ENCODE data around the gene CCDC70. TPM values are rescaled to one million over a fixed set of nuclear protein-coding genes. Genes with fewer than 3 reads are reported as not detected.

CCDC70 gene
- total and polyA plus RNA-seq, 5 donors from 2014 or later = not detected

DNA sequence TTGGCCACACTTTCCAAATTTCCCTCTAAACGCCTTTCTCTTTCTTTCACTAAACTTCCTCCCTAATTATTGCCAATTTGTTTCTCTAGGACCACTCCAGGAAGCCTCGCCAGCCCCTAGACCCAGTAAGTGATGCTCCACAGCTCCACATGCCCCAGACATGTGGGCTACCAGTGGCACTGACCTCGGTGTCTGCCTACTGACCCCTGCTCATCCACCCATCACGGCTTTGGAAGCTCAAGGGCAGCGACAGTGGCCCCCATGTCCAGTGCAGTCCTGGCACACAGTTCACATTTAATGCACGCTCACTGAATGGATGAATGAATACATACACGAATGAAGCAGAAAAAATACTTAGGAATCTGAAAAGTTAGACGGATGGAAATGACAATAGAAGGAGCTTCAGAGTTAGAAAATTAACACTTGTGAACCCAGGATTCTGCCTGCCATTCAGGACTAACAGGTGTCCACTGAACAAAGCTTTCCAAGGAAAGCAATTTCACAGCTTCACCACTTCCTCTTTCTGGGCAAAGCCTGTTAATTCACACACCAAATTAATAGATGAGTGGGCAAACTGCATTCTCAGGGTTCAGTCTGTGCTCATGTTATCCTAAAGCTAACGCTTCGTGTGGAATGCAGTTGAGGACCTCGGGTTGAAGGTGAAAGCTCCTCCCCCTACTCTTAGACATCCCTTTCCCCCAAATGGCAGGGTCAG lies 50.9 kb downstream of the CCDC70 start:
- no peaks in the 10 kb centered on the region for H3K36me3 ChIP-seq (ENCODE audit: control insufficient read depth, insufficient read depth, low read length)
- ATAC-seq (ENCODE audit: low read depth in 2 of 2) (no peak), DNase-seq (no peak)
- H3K4me1 ChIP-seq (ENCODE audit: control insufficient read depth, insufficient read depth, low read length, poor library complexity, severe bottlenecking) = no peaks in the 10 kb centered on the region
- H3K27ac ChIP-seq (ENCODE audit: insufficient read depth, low read length, poor library complexity, severe bottlenecking) = no peak overlapping the region
- H3K4me3 ChIP-seq (ENCODE audit: low read depth, low read length) = no peak overlapping the region
- Mint-ChIP-seq H3K9me3 (peaks cover 0 to 2% (median 0%) of the 10 kb centered on the region in 7 donors), H3K27ac (peak overlapping the region in 1 of 3 donors; percentile 76), H3K4me3 (peak overlapping the region in 1 of 4 donors; percentile 34), H3K27me3 (peaks cover 5% of the 10 kb centered on the region), H3K4me1 (peaks cover 8 to 24% (median 11%) of the 10 kb centered on the region in 4 donors), H3K36me3 (peaks cover 3% of the 10 kb centered on the region)
- no peaks in the 10 kb centered on the region for H3K9me3 ChIP-seq (ENCODE audit: control insufficient read depth in 2 of 2, low read length in 2 of 2)
- no peaks in the 10 kb centered on the region for H3K27me3 ChIP-seq (ENCODE audit: control insufficient read depth, insufficient read depth, low read length)

DNA sequence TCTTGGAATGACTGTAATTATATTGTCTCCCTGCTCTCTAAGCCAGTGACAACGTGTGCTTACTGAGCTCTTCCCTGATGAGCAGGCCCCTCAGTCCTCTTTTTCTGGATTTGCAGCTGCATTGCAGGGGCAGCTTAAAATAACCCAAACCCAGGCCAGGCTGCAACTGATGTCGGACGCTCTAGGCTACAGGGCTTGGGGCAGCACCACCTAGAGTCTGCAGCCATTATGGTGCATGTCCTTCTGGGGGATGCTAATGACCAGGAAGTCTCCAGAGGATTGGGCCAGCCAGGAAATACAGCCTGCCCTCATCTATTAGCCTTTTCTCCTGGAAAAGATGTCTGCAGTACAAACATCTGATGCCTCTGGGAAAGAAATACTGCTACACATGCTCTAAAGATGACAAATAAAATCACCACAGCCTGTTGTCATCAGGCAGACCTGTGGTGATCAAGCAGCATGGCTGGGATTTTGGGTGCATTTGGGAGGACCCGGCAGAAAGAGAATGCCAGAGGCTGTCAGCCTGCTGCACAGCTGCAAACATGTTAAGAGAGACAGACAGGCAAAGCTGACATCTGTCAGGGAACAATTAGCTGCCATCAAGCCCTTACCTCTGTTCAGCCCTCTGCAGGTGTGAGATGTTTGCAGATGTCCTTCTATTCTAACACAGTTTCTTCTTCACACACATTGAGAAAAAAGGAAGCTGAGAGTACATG lies 51.8 kb downstream of the CCDC70 start:
- Mint-ChIP-seq H3K36me3 (peaks cover 3% of the 10 kb centered on the region), H3K27me3 (peaks cover 5% of the 10 kb centered on the region), H3K4me1 (peaks cover 8 to 24% (median 11%) of the 10 kb centered on the region in 4 donors), H3K4me3 (no peak overlapping the region), H3K27ac (no peak overlapping the region), H3K9me3 (peaks cover 0 to 2% (median 0%) of the 10 kb centered on the region in 7 donors)
- no peak for DNase-seq
- Histone ChIP-seq H3K4me1 (ENCODE audit: control insufficient read depth, insufficient read depth, low read length, poor library complexity, severe bottlenecking) (no peaks in the 10 kb centered on the region), H3K27ac (ENCODE audit: insufficient read depth, low read length, poor library complexity, severe bottlenecking) (no peak overlapping the region), H3K27me3 (ENCODE audit: control insufficient read depth, insufficient read depth, low read length) (no peaks in the 10 kb centered on the region), H3K4me3 (ENCODE audit: low read depth, low read length) (no peak overlapping the region), H3K36me3 (ENCODE audit: control insufficient read depth, insufficient read depth, low read length) (no peaks in the 10 kb centered on the region), H3K9me3 (ENCODE audit: control insufficient read depth in 2 of 2, low read length in 2 of 2) (no peaks in the 10 kb centered on the region)
- no peak for ATAC-seq (ENCODE audit: low read depth in 2 of 2)

- Mint-ChIP-seq H3K4me1 (peaks cover 6 to 19% (median 8%) of the 10 kb centered on the region in 4 donors), H3K9me3 (peaks cover 0 to 2% (median 0%) of the 10 kb centered on the region in 7 donors), H3K27me3 (peaks cover 3% of the 10 kb centered on the region), H3K36me3 (peaks cover 3% of the 10 kb centered on the region), H3K27ac (no peak overlapping the region), H3K4me3 (no peak overlapping the region)
- H3K27me3 ChIP-seq (ENCODE audit: control insufficient read depth, insufficient read depth, low read length) = no peaks in the 10 kb centered on the region
- ATAC-seq (ENCODE audit: low read depth in 2 of 2) (no peak), DNase-seq (no peak)
- H3K36me3 ChIP-seq (ENCODE audit: control insufficient read depth, insufficient read depth, low read length) = no peaks in the 10 kb centered on the region
- H3K27ac ChIP-seq (ENCODE audit: insufficient read depth, low read length, poor library complexity, severe bottlenecking) = no peak overlapping the region
- no peaks in the 10 kb centered on the region for H3K4me1 ChIP-seq (ENCODE audit: control insufficient read depth, insufficient read depth, low read length, poor library complexity, severe bottlenecking)
- H3K9me3 ChIP-seq (ENCODE audit: control insufficient read depth in 2 of 2, low read length in 2 of 2) = no peaks in the 10 kb centered on the region
- no peak overlapping the region for H3K4me3 ChIP-seq (ENCODE audit: low read depth, low read length)
These were observed 52.3 kb downstream of the CCDC70 start for GRCh38 chr13:51914137-51914493.

Other genes with a start within 250 kb of the CCDC70 start
- gene DHRS12, start 57.8 kb upstream of the CCDC70 start, total RNA-seq = 25.9 TPM
- gene DHRS12, start 57.8 kb upstream of the CCDC70 start, polyA plus RNA-seq = 10 to 100 TPM; 31.3 to 42.9 (median 35.4) TPM
- 3.3 TPM for gene TMEM272, start 16.8 kb upstream of the CCDC70 start, total RNA-seq
- under 1 TPM in 3 of 4 donors, not detected in 1; 0.13 to 0.49 (median 0.16) TPM for gene TMEM272, start 16.8 kb upstream of the CCDC70 start, polyA plus RNA-seq
- 1.4 TPM for gene ATP7B, start 149.5 kb downstream of the CCDC70 start, total RNA-seq
- under 1 TPM; 0.18 to 0.59 (median 0.28) TPM for gene ATP7B, start 149.5 kb downstream of the CCDC70 start, polyA plus RNA-seq
- gene ALG11, start 150.4 kb downstream of the CCDC70 start, total RNA-seq = 24.6 TPM
- 10 to 100 TPM; 19.2 to 27.6 (median 23.4) TPM for gene ALG11, start 150.4 kb downstream of the CCDC70 start, polyA plus RNA-seq
- 4.0 TPM for gene UTP14C, start 162.7 kb downstream of the CCDC70 start, total RNA-seq
- gene UTP14C, start 162.7 kb downstream of the CCDC70 start, polyA plus RNA-seq = 1 to 10 TPM in 3 of 4 donors, under 1 TPM in 1; 0.97 to 2.9 (median 1.5) TPM

All from CD4-positive, CD25-positive, alpha-beta regulatory T cell (primary cell).